Measurements from ENCODE around the gene KNL1.
"Not testable (repeated sequence)": the region's sequence is repeated elsewhere in the genome, so short reads cannot be mapped to it uniquely, and the experiment has no call there.

DNA sequence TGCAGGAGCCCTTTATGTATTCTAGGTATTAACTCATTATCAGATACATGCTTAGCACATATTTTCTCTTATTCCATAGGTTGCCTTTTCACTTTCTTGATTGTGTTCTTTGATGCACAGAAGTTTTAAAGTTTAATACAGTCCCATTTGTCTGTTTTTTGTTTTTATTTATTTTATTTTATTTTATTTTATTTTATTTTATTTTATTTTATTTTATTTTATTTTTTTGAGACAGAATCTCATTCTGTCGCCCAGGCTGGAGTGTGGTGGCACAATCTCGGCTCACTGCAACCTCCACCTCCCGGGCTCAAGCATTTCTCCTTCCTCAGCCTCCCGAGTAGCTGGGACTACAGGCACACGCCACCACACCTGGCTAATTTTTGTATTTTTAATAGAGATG lies 17.1 kb upstream of the KNL1 start:
- not testable (repeated sequence) for TF ChIP-seq CTCF (IDR thresholded peaks at IDR 0.05; ENCODE audit: extremely low read depth in 1 of 2, insufficient read depth in 1 of 2, low read depth in 1 of 2, low read length in 2 of 2); POLR2A (IDR thresholded peaks at IDR 0.05; ENCODE audit: low read depth, low read length); MAX (IDR thresholded peaks at IDR 0.05; ENCODE audit: insufficient read depth, insufficient read length); EZH2 (IDR thresholded peaks at IDR 0.05; ENCODE audit: borderline replicate concordance, low read depth, low read length, severe bottlenecking)

Measured in endothelial cell of umbilical vein (primary cell).